Gastrocnemius medialis (tissue), 4 donors: ENCODE data around the gene KCNJ9.

ENCODE experiments used
- POLR2A ChIP-seq, 2 donors: fragments of 450-650 bp; IDR thresholded peaks; one replicate each; pipeline ENCODE4 v1.6.1; 2017; ENCODE audit warnings: antibody characterized with exemption in 2 of 2, mild to moderate bottlenecking in 2 of 2, moderate library complexity in 2 of 2
- TF ChIP-seq, protein P1 (sequence below), 5 experiments: fragments of 450-650 bp in 3 of 5; fragments of 200-600 bp in 2 of 5; sonication (generic) in 2 of 5; IDR thresholded peaks in 4 of 5; conservative IDR thresholded peaks in 1 of 5; 1 replicate in 4 of 5; 2 replicates in 1 of 5; pipeline ENCODE4 v1.5.1; 2016 to 2019; ENCODE audit warnings: antibody characterized with exemption in 5 of 5, mild to moderate bottlenecking in 3 of 5, moderate library complexity in 3 of 5

DNA sequence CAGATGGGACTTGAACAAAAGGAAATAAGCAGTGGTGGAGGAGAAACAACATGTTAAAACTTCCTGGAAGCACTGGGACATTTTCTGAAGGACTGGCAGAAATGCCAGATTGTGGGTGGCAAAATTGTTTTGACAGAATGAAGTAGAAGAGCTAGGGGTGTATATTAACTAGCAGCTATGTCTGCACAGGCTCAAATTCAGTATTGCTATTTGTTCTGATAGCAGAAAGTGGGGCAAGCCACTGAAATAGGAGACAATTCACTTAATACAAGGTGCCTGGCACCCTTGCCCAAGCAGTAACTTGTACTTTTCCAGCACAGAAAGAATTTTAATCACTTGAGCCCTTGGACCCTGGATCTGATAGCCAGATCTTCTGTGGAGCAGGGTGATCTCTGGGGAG, 37.8 kb upstream of the KCNJ9 start:
- TF ChIP-seq, protein P1, sequence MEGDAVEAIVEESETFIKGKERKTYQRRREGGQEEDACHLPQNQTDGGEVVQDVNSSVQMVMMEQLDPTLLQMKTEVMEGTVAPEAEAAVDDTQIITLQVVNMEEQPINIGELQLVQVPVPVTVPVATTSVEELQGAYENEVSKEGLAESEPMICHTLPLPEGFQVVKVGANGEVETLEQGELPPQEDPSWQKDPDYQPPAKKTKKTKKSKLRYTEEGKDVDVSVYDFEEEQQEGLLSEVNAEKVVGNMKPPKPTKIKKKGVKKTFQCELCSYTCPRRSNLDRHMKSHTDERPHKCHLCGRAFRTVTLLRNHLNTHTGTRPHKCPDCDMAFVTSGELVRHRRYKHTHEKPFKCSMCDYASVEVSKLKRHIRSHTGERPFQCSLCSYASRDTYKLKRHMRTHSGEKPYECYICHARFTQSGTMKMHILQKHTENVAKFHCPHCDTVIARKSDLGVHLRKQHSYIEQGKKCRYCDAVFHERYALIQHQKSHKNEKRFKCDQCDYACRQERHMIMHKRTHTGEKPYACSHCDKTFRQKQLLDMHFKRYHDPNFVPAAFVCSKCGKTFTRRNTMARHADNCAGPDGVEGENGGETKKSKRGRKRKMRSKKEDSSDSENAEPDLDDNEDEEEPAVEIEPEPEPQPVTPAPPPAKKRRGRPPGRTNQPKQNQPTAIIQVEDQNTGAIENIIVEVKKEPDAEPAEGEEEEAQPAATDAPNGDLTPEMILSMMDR (IDR thresholded peaks at IDR 0.05 in 4 of 5, conservative IDR thresholded peaks at IDR 0.05 in 1 of 5) = no peak
- no peak for TF ChIP-seq POLR2A (IDR thresholded peaks at IDR 0.05)
